Stimulated activated CD8-positive, alpha-beta memory T cell treated with anti-CD3 and anti-CD28 coated beads, Interleukin-12 subunit alpha, Interleukin-12 subunit beta, amount 100 ng/mL, for 24 hours (primary cell): ENCODE measurements around the gene CACNA1E.

ENCODE experiments used
- DNase-seq: peaks from one replicate; pipeline ENCODE4 v3.0.0-alpha.2; 2020; ENCODE audit errors: extremely low read depth

Gene CACNA1E

DNA sequence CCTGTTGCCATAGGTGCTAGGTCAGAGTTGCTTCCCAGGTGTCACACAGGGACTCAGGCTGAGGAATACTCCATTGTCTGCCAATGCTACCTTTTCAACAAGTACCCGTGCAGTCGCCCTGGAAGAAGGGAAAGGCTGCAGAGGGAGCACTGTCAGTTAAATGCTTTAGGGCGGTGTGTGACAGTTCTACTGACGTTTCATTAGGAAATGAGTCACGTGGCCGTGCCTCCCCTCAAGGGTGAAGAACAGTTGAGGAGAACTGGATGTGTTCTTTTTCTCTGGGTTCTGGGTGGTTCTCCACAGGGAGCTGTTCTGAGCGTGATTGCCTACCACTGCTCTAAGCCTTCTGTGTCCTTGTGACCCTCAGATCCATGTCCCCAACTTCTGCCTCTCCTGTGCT, 197.6 kb downstream of the CACNA1E start:
- no peak for DNase-seq

DNA sequence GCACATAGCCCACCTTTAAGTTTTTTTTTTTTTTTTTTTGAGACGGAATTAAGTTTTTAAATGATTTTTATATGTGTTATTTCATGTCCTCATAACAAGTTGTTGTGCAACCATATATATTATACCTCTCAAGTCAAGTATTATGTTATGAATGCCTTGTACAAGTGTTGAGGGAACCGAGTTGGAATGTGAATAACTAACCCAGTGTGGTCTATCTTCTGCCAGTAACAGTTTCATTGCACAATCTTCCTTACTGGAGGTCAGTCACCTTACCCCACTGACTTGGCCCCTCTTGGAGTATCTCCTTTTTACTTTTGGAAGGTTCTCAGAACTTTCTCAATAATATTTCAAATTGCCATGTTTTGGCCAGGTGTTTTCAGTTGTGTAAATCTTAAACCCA, 201.9 kb downstream of the CACNA1E start:
- no peak for DNase-seq

DNA sequence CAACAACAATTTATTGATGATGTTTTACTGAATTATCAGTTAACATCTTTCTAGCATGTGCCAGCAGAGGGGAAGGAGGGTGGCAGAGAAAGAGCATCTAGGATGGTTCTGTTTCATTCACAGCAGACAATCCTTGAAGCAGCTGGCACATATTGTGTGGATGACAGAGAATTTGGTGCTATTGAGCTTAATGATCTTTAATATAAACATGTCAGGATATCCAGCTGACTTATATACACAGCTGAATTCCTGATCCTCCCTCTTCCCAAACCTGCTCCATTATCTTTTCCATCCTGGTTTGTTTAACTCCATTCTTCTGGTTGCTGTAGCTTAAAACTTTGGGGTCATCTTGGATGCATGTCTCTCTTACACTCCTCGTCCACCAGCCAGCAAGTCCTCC, 218.6 kb downstream of the CACNA1E start:
- DNase-seq, result no peak

DNA sequence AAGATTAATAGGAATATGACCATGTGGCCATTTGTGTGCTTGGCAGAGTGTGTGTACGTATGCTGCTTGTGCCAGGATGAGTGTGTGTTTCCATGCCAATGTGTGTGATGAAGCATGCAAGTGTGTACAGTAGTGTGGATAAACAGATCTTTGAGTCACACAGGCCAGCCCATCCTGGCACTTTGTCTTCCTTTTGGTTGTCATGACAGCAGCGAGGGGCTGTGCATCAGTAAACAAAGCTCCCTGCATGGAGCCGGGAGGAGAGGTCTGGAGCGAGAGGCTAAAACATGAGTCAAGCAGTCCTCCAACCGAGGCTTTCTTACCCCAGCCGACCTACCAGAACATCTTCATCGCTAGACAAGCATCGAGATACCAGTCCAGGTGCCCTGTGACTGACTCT, 221.2 kb downstream of the CACNA1E start:
- DNase-seq, result no peak

DNA sequence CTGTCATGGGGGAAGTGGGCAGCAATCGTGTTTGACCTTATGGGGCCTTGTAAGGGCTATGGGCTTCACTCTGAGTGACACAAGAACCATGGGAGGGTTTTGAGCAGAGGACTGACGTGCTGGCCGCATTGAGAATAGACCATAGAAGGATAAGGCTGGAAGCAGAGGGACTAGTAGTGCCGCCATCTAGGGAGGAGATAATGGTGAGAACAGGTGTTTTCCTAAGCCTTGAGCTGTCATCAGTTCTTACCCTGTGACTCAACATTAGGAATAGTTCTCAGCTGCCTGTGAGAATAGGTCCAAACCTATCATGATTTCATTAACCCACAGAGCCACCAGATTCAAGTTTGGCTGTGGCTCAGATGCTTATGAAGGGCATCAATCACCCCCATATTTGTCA, 228.5 kb downstream of the CACNA1E start:
- no peak for DNase-seq

DNA sequence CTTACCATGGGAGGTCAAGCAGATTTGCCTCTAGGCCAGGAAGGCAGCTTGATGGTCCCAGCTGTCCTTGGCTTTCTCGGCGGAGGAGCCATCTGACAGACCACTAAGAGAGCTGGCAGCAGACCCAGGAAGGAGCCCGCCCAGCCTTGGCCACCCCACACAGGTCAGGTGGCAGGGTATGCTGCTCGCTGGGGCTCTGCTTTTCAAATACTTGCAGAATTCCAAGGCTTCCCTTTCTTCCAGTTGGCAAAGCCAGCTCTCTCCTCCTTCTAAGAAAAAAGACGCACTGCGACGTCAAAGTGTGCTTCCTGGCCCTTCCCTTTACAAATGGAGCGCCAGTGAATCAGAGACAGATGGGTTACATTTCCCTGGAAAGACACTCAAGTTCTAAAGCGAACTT, 229.4 kb downstream of the CACNA1E start:
- no peak for DNase-seq

DNA sequence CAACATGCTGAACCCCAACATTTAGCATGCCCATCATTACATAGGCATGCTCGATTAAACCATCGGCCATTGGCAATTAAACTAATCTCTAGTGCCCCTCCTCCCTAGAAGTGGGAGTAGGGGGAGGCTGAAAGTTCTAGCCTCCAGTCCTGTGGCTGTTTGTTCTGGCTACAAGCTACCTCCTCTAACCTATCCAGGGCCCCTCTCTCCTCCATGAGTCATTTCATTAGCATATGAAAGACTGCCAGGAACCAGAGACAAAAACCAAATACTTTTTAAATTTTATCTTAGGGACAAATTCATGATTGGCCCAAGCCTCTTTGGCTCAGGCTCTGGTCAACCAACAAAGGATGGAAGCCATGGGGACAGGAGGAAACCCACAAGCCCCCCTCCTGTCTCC, 231.1 kb downstream of the CACNA1E start:
- no peak for DNase-seq

DNA sequence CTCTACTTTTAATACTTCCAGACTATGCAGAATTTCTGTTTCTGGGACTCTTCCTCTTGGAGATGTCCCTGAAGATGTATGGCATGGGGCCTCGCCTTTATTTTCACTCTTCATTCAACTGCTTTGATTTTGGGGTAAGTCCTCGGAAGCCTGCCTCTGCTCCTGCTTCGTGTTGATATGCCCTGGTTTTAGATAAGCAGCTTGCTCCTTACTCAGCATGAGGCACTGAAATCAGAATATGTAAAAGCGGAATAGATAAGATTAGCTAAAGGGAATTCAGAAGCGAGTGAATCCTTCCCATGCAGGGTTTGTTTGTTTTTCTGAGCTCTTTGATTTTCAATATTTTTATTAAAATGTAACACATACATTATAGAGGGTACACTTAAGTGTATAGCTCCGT, 234.7 kb downstream of the CACNA1E start:
- no peak for DNase-seq

DNA sequence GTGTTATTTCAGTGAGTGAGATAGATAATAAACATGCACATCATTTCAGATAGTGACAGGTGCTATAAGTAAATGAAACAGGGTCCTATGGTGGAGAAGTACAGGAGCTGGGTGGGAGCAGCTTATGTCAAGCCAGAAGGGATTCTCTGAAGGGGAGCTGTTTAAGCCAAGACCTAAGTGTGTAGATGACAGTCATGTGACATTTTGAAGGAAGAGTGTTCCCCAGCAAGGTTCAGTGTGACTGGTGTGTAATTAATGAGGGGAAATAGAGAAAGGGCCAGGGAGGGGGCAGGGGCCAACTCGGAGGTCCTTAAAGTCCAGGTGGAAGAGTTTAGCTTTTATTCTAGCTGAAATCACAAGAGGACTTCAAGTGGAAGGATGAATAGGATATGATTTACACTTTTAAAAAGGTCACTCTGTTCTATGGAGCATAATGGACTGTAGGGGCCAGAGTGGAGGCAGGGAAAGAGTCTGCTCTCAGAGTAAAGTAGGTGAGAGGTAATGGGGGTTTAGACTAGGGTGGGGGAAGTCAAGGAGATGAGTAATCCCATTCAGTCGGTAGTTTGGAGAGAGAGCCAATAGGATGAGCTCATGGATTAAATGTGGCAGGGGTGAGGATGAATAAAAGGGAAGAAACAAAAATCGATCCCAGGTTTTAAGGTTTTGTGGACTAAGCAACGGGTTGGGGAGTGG, 243.1 kb downstream of the CACNA1E start:
- DNase-seq, result no peak

DNA sequence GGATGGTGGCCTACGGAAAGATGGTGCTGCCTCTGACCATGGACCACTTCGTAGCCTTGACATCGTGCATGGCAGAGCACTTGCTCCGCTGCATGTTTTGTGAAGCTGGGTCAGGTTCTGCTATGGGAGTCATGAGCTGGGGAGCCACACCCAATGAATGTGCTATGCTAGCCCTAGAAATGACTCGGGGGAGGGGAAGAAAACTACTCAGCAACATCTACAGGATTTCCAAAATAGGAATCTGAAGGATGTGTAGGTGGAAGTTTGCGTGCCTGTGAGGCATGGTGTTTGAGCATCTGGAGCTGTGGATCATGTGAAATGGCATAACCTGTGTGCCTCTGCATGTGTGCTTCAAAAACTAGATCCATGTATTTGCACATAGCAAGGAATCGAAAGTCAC, 247.3 kb downstream of the CACNA1E start:
- no peak for DNase-seq

DNA sequence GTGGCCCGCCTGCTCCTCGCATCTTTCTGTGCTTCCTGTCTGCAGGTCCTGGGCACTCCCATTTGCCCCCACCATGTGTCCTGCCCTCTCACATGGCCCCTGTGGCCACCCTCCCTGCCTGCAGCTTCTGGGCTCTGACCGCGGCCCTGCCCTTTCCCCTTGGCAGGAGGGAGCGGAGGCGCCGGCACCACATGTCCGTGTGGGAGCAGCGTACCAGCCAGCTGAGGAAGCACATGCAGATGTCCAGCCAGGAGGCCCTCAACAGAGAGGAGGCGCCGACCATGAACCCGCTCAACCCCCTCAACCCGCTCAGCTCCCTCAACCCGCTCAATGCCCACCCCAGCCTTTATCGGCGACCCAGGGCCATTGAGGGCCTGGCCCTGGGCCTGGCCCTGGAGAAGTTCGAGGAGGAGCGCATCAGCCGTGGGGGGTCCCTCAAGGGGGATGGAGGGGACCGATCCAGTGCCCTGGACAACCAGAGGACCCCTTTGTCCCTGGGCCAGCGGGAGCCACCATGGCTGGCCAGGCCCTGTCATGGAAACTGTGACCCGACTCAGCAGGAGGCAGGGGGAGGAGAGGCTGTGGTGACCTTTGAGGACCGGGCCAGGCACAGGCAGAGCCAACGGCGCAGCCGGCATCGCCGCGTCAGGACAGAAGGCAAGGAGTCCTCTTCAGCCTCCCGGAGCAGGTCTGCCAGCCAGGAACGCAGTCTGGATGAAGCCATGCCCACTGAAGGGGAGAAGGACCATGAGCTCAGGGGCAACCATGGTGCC, 249.1 kb downstream of the CACNA1E start:
- no peak for DNase-seq

DNA sequence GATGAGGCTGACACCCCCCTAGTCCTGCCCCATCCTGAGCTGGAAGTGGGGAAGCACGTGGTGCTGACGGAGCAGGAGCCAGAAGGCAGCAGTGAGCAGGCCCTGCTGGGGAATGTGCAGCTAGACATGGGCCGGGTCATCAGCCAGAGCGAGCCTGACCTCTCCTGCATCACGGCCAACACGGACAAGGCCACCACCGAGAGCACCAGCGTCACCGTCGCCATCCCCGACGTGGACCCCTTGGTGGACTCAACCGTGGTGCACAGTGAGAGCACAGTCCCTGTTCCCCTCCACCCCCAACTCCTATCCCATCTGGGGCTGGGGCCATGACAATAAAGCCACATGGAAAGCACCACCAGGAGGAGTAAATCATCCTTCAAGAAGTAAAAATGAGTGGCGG, 250.2 kb downstream of the CACNA1E start:
- no peak for DNase-seq

DNA sequence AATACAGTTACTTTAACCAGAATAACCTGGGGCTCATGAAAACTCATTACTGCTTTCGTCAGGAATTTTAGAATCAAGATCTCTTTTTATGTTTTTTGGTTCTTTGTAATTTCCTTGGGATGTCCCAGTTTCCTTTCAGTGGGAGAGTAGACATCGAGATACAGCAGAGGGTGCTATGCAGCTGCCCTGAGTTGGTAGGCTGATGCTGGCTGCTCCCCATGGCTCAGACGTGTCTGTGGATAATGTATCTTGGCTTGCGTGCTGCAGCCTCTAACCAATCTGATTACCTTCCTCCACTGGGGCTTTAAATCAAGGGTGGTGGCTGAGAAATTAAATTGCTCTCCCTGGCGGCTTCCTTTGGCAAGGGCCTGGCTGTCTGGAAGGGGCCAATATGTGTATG, 253.7 kb downstream of the CACNA1E start:
- DNase-seq, result no peak

DNA sequence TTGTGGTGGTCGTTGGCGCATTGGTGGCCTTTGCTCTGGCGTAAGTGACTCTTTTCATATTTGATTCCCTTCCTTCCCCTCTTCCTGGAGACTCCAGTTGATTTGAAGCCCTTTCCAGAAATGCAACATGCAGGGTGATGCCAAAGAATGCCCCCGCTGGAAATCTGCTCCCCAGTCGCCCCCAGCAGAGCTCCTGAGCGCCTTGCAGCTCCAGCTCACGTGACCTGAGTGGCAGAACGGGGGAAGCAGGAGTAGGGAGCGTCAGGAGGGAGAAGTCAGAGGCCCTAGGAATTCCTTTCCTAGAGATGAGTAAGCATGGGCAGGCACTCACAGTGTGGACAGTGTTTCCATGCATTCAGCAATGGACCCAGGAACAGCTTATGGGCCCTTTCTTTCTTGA, 255.9 kb downstream of the CACNA1E start:
- DNase-seq, result no peak

DNA sequence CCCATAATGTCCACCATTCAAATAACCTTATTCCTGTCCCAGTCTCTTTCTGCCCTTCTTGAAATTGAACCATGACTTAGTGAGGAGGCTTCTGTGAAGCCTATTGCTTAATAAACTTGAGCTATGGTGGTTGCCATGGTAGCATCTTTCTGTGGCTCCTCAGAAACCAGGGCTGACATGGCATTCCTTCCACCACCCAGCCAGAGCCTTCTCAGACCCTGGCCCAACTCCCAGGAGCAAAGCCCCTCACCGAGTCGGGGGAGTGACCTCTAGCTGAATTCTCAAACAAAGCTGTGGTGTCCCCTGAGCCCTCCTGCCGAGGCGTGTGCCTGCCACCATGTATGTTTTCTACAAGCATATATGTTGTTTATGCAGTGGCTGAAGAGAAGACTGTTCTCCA, 259.1 kb downstream of the CACNA1E start:
- no peak for DNase-seq

DNA sequence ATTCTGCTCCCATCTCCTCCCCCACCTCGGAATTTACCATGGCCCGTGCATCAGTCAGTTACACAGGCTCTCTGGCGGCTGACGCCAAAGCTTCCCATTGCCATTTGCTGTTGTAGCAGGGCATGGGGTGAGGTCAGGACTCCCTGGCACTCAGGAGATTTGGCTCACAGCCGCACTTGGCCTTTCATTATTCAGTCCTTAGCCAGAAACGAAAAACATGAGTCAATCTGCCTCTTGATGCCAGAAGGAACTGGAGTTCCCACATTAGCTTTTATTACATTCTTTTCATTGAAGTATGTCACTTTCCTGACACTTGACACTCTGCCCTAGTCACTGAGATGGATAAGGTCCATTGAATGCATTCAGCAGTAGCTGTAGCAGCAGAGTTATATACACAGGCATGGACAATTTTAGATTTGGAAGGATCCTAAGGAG, 260.6 kb downstream of the CACNA1E start:
- DNase-seq, result no peak

DNA sequence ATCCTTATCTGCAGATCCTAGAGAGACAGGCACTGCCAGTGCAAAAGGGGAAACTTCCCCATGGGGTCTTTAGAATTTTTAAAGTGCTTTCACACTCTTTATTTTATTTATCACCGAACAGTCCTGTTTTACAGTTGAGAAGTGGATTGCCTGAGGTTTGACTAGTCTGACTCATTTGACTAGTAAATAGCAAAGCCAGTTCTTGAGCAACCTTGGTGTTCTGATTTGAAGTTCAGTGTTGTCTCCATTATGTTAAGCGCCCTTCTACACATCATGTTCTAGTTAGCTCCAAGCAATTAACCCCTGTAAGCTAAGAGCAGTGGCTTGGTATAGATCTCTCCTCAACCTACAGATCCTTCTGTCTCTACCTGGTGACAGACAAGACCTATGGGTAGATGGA, 262.9 kb downstream of the CACNA1E start:
- DNase-seq, result no peak

DNA sequence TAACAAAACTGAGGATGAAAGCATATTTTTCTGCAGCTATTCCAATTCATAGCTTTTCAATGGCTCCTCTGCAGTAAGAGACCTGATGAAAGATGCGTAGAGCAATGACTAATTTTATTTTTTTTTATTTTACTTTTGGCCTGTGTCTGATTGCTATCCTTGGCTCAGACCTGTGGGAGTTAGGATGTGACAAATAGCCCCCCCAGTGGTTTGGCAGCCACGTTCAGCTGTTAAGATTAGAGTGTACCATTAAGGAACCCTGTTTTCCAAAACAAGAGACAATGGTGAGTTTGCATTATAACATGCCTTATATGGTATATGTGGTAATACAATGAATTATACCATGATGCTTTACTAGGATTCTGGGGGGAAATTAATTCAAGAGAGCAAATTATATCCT, 264.7 kb downstream of the CACNA1E start:
- no peak for DNase-seq

DNA sequence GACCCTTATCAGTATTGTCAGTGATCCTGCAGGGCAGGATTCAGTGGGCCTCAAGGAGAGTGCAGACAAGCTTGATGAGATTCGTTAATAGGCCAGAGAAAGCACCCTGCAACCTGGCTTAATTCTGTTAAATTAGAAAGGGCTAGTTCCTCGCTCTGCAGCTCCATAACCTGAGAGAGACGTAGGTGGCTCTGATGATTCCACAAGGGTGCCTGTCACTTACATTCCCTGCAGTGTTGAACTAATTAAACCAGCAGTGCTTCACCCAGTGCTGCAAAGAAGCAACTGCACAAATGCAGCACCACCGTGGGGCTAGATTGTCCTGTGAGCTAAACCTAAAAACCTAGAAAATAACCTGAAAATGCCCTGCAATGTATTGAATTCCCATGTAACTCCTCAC, 270.8 kb downstream of the CACNA1E start:
- DNase-seq, result no peak

DNA sequence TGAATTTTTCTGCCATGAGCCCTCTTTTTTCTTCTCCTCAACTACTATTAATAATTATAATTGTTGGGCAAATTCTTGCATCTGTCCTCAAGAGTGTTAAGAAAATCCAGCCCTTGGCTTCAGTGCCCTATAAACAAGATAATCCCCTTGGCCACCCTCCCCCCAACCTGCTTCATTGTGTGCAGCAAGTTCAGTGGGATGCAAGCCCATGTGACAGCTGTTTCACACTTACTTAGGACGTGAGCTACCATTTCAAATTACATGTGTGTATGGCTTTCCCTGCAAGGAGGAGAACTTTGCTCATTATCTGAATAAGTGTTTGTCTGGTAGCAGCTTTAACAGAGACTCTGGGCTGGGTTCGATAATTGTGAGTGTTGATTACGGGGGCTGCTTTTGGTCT, 276.2 kb downstream of the CACNA1E start:
- DNase-seq, result no peak

DNA sequence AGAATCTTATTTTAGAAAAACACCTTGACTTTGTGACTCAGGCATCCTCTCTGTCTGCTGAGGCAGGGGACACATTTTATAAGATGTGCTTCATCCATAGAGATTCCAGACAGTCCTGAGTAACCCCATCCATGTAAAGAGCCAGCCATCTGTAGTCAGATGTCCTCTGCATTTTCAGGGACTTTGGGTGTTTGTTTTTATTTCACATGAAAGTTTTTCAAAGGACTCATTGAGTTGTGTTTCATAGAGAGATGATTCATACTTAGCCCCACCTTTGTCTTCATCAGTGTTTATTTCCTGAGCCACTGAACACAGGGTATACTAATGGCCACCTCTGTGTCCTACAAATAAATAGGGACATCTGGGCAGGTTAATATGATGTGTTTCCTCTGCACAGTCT, 280.4 kb downstream of the CACNA1E start:
- DNase-seq, result no peak

DNA sequence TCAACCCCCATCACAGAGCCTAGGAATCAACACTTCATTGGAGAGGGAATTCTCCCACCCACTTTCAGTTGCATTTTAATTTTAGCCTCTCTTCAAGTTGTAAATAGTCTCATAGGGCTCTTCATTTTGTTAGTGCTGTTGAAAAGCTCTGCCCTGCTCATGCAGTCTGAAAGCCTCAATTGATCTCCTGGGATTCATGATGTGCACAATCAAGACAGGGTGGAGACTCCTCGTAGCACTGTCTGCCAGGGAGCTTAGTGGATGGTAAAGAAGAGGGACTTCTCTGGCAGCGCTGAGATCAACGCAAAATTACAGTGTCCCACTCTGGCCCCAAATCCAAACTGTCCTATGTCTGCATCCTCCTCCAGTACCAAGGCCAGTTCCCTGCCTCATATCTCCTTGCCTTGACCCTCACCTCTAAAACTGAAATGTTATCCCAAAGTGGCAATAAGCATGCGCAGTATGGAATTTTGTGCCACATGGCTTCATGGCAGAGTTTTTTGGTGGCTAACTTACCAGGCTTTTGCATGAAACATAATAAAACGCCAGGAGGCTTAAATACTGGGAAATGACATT, 282.2 kb downstream of the CACNA1E start:
- DNase-seq, result no peak

DNA sequence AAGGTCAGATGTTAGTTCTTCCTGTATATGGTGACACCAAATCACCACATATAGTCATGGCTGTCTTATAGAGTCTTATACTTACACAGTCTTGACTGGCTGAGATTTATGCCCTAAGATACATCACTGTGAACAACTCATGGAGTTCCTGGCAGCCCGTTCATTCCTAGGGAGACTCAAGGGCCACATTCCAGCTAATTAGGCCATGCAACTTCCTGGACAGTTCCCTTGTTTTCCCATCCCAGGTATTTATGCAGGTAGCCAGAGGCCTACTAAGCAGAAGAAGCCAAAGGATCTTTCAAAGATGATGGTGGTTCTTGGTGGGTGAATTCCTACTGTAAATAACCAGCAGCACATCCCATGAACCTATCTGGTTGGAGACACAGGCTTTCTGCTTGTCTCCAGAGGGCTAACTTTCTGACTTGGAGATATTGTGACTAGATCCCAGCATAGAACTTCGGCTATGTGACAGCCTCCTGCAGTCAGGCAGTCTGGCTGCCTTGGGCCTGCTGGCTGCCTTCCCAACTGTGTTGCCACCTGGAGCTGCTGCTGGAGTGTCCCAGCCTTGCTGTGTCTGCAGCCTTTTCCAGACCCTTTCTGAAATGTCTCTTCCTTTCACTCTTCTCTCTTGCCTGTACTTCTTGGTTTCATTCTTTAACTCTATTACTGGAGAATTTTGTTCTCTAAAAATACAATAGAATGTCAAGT, 283.8 kb downstream of the CACNA1E start:
- no peak for DNase-seq
